A673 (cell line): ENCODE measurements around the gene KCTD8. TPM values are rescaled to one million over a fixed set of nuclear protein-coding genes. Genes with fewer than 3 reads are reported as not detected.

Experiments used
- BruUV-seq: library from RNA; stranded (reverse); fragments of 400-500 nt; replicated peaks from 2 replicates; lab custom pipeline; 2021; lab: Mats Ljungman, UMichigan
- CTCF ChIA-PET: fragments of 300-600 bp; sonication (Branson Sonifier 250); formaldehyde crosslinking; loops from one replicate; lab custom pipeline; 2022; ENCODE audit warnings: antibody characterized with exemption; lab: Charles Lee
- POLR2A ChIA-PET: fragments of 300-600 bp; sonication (Branson Sonifier 250); formaldehyde crosslinking; loops from one replicate; lab custom pipeline; 2022; ENCODE audit warnings: antibody characterized with exemption; ENCODE audit not compliant: low non-redundant PET; lab: Charles Lee
- DNase-seq: peaks from one replicate; pipeline ENCODE4 v3.0.0-alpha.2; 2015; ENCODE audit warnings: low spot score
- H3K27ac ChIP-seq: fragments of 200-600 bp; sonication (generic); 2 replicates; pipeline ENCODE4 v1.5.1; 2016; ENCODE audit warnings: mixed run types, low read depth, mild to moderate bottlenecking, mixed read lengths, antibody characterized with exemption, low read length; ENCODE audit not compliant: poor library complexity, severe bottlenecking
- H3K27me3 ChIP-seq: fragments of 200-600 bp; sonication (generic); replicated peaks from 2 replicates; pipeline ENCODE4 v1.6.1; 2017; ENCODE audit warnings: mixed run types, low read depth, mild to moderate bottlenecking, mixed read lengths, antibody characterized with exemption, low read length; ENCODE audit not compliant: insufficient read depth, poor library complexity
- H3K36me3 ChIP-seq: fragments of 200-600 bp; sonication (generic); 2 replicates; pipeline ENCODE4 v1.6.1; 2016; ENCODE audit warnings: mixed run types, mild to moderate bottlenecking, mixed read lengths, antibody characterized with exemption, low read length; ENCODE audit not compliant: insufficient read depth, poor library complexity, severe bottlenecking
- H3K4me1 ChIP-seq: fragments of 200-600 bp; sonication (generic); 2 replicates; pipeline ENCODE4 v1.6.1; 2017; ENCODE audit warnings: mixed run types, mild to moderate bottlenecking, mixed read lengths, antibody characterized with exemption, low read length; ENCODE audit not compliant: insufficient read depth, poor library complexity, severe bottlenecking
- H3K4me3 ChIP-seq: fragments of 200-600 bp; sonication (generic); 2 replicates; pipeline ENCODE4 v1.5.1; 2016; ENCODE audit warnings: low read depth, mixed run types, mild to moderate bottlenecking, mixed read lengths, low read length; ENCODE audit not compliant: poor library complexity, severe bottlenecking
- H3K9me3 ChIP-seq: fragments of 200-600 bp; sonication (generic); 2 replicates; pipeline ENCODE4 v1.6.1; 2016; ENCODE audit warnings: mixed run types, low read depth, mild to moderate bottlenecking, mixed read lengths, antibody characterized with exemption, low read length; ENCODE audit not compliant: poor library complexity, severe bottlenecking
- EZH2 ChIP-seq: fragments of 200-600 bp; sonication (generic); IDR thresholded peaks from 2 replicates; pipeline ENCODE4 v1.6.1; 2017; ENCODE audit warnings: borderline replicate concordance, low read depth, mild to moderate bottlenecking, mixed read lengths, antibody characterized with exemption, low read length; ENCODE audit not compliant: poor library complexity, severe bottlenecking
- intact Hi-C: fragments of 100-400 bp; cut with micrococcal nuclease; formaldehyde crosslinking; loops from one replicate; pipeline ENCODE4 v1.10.0; 2022; ENCODE audit not compliant: unreplicated experiment
- total RNA-seq: library from RNA; stranded (reverse); gene quantifications from 2 replicates; pipeline ENCODE4 v1.2.3, GENCODE V29; 2021
- TF ChIP-seq, protein P1 (sequence below): fragments of 300-800, 200-600 bp; sonication (generic); conservative IDR thresholded peaks from 2 replicates; pipeline ENCODE4 v1.5.1; 2017; ENCODE audit warnings: low read depth, mild to moderate bottlenecking, antibody characterized with exemption, low read length, moderate library complexity, mixed read lengths

KCTD8 gene
- total RNA-seq, 1 experiment from 2014 or later, result not detected

- no peak for DNase-seq
- CTCF ChIA-PET, result no interaction called here
- POLR2A ChIA-PET, result no interaction called here
These were observed 302.1 kb downstream of the KCTD8 start for GRCh38 chr4:44146516-44146915.

DNA sequence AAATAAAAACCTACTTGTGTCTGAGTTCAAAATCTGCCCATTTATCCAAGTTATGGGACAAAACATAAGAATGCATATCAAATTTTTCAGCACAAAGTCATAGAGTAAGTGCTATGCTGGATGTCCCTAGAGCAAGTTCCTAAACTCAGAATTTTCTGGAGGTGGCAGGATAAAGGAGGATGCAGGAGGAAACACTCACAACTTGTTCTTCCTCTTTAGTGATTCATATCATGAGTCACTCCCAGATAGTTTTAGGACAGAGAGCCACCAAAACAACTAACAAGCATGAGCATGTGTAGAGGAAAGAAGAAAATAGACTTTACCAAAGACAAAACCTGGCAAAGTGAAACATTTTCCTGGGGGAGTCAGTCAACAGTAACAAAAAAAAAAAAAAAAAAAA lies 302.7 kb downstream of the KCTD8 start:
- POLR2A ChIA-PET, result no interaction called here
- no peak for DNase-seq
- BruUV-seq, result no TSS peak
- TF ChIP-seq, protein P1, sequence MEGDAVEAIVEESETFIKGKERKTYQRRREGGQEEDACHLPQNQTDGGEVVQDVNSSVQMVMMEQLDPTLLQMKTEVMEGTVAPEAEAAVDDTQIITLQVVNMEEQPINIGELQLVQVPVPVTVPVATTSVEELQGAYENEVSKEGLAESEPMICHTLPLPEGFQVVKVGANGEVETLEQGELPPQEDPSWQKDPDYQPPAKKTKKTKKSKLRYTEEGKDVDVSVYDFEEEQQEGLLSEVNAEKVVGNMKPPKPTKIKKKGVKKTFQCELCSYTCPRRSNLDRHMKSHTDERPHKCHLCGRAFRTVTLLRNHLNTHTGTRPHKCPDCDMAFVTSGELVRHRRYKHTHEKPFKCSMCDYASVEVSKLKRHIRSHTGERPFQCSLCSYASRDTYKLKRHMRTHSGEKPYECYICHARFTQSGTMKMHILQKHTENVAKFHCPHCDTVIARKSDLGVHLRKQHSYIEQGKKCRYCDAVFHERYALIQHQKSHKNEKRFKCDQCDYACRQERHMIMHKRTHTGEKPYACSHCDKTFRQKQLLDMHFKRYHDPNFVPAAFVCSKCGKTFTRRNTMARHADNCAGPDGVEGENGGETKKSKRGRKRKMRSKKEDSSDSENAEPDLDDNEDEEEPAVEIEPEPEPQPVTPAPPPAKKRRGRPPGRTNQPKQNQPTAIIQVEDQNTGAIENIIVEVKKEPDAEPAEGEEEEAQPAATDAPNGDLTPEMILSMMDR, result no peak
- TF ChIP-seq EZH2, result no peak
- H3K4me1 ChIP-seq, result no peaks in the 10 kb centered on the region
- H3K27me3 ChIP-seq, result no peaks in the 10 kb centered on the region
- no peak overlapping the region for H3K4me3 ChIP-seq
- CTCF ChIA-PET, result no interaction called here
- H3K27ac ChIP-seq, result no peak overlapping the region
- intact Hi-C loops, result no loop called here
- no peaks in the 10 kb centered on the region for H3K36me3 ChIP-seq
- peaks cover 33% of the 10 kb centered on the region for H3K9me3 ChIP-seq

More at GRCh38 chr4:44146516-44146915, 302.1 kb downstream of the KCTD8 start:
- Histone ChIP-seq H3K36me3 (no peaks in the 10 kb centered on the region), H3K27me3 (no peaks in the 10 kb centered on the region), H3K9me3 (peaks cover 31% of the 10 kb centered on the region), H3K4me3 (no peak overlapping the region), H3K27ac (no peak overlapping the region), H3K4me1 (no peaks in the 10 kb centered on the region)
- intact Hi-C loops, result no loop called here
- TF ChIP-seq, protein P1, result no peak
- TF ChIP-seq EZH2, result no peak
- no TSS peak for BruUV-seq

- no peaks in the 10 kb centered on the region for H3K36me3 ChIP-seq
- CTCF ChIA-PET, result no interaction called here
These were observed 316.1 kb downstream of the KCTD8 start for GRCh38 chr4:44132526-44132925.

More at GRCh38 chr4:44132526-44132925, 316.1 kb downstream of the KCTD8 start:
- peaks cover 13% of the 10 kb centered on the region for H3K9me3 ChIP-seq
- no peak for DNase-seq
- TF ChIP-seq EZH2, result no peak
- TF ChIP-seq, protein P1, result no peak
- intact Hi-C loops, result no loop called here
- H3K4me1 ChIP-seq, result no peaks in the 10 kb centered on the region
- POLR2A ChIA-PET, result no interaction called here
- no peak overlapping the region for H3K4me3 ChIP-seq
- H3K27ac ChIP-seq, result no peak overlapping the region
- no TSS peak for BruUV-seq
- no peaks in the 10 kb centered on the region for H3K27me3 ChIP-seq

Other genes starting within 250 kb of the KCTD8 start
- not detected in 2 replicates for gene YIPF7, start 202.8 kb upstream of the KCTD8 start, total RNA-seq
- gene GUF1, start 229.6 kb upstream of the KCTD8 start, total RNA-seq, result 26.1 and 27.2 TPM in 2 replicates